GM15510 (cell line): Measurements from ENCODE around the gene ABCB9.

Source experiments
- POLR2A ChIP-seq: IDR thresholded peaks from 3 replicates; pipeline ENCODE4 v1.6.1; 2011; ENCODE audit warnings: borderline replicate concordance; ENCODE audit not compliant: insufficient read length; ENCODE audit errors: extremely low read depth

Gene ABCB9

DNA sequence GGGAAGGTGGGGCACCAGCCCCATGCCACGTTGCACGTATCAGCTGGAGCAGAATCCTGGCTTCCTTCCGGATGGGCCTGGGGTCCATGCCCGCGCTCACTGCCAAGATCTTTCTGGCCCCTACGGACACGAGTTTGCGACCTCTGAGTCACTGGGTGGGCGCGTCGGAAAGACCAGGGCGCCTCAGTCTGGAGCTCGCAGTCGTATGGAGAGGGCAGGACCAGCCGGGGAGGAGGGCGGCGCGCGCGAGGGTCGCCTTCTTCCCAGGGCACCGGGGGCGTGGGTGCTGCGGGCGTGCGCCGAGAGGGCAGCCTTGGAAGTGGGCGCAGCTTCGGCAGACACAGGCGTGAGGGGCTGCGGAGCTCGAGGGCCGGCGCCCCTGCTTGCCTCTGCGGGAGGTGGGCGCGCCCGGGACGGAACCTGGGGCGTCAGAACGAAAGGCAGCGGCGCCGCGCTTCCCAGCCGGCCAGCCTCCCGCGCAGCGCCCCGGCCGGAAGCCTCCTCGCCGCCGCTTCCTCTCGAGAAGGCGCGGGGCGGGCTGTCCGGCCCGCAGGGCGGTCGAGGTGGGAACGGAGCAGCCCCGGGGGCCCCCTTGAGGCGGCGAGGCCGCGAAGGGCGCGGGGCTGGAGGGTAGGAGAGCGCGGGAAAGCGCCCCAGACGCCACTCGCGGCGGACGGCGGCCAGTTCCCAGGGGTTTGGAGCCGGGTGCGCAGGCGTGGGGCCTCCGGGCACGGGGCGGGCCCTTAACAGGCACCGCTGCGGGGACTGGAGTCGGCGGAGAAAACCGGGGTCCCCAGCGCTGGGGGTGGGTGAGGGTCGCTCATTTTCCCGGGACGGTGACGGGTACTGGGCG lies 14.1 kb upstream of the ABCB9 start, which contains the start of gene ARL6IP4:
ARL6IP4 (plus strand) TSS at position 499 of the 853 bp plus-strand sequence. CDS start 459 bp downstream, outside the sequence.
- peak; percentile 82 for TF ChIP-seq POLR2A

DNA sequence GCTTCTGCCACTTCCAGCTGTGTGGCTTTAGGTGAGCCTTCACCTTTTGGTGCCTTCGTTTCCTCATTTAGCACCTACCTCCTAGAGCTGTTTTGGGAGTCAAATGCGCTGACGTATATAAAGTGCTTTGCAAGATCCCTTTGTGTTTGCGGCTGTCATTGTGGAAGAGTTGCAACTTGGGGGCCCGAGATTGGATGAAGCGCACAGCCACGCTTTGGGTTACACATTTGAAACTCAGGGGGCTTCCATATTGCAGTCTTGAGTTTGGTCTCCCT lies 13.6 kb upstream of the ABCB9 start:
- TF ChIP-seq POLR2A, result no peak

DNA sequence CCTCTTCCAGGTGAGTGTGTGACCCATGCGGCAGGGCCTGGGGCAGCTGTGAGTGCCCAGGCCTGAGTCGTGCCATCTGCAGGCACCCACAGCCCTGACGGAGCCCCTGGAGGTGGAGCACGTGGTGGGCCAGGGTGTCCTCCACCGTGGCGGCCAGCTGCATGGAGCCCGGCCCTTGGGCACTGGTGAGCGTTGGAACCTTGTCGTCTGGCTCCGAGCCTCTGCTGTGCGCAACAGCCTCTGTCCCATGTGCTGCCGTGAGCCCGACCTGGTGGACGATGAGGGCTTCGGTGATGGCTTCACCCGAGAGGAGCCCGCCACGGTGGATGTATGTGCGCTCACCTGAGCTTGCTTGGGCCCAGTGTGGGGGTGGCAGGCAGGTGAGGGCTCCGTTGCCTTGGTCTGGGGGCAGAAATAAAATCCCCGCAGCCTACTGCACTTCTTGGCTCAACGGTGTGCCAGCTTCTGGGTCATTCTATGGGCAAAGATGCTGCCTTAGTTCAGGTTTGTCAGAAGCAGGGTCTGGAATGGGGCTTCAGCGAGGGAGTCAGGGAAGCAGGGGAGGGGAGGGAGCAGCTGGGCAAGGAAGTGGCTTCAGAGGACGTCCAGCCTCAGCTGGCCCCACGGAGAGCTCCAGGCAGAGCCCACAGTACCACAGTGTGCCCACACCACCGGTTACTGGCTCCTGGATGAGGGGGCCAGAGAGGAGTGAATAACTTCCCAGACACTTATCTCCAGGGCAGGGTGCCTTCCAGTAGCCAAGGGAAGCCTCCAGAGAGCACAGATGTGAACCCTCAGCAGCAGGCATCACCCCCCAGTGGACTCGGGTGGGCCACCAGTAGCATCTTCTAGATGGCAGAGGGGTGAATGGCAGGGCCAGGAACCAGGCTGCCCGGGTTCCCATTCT lies 13.0 kb upstream of the ABCB9 start:
- TF ChIP-seq POLR2A, result no peak

DNA sequence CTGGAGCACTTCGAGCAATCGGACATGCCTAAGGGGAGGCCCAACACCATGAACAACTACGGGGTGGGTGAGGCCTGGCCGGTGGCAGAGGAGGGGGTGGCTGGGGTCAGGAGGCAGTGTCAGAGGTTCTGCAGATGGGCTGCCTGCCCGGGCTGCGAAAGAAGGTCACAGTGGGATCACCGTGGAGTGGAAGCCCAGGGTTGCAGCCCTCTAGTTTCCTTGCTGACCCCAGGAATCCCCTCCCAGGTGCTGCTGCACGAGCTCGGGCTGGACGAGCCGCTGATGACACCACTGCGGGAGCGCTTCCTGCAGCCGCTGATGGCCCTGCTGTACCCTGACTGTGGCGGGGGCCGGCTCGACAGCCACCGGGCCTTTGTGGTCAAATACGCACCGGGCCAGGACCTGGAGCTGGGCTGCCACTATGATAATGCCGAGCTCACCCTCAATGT lies 12.3 kb upstream of the ABCB9 start:
- TF ChIP-seq POLR2A, result no peak

DNA sequence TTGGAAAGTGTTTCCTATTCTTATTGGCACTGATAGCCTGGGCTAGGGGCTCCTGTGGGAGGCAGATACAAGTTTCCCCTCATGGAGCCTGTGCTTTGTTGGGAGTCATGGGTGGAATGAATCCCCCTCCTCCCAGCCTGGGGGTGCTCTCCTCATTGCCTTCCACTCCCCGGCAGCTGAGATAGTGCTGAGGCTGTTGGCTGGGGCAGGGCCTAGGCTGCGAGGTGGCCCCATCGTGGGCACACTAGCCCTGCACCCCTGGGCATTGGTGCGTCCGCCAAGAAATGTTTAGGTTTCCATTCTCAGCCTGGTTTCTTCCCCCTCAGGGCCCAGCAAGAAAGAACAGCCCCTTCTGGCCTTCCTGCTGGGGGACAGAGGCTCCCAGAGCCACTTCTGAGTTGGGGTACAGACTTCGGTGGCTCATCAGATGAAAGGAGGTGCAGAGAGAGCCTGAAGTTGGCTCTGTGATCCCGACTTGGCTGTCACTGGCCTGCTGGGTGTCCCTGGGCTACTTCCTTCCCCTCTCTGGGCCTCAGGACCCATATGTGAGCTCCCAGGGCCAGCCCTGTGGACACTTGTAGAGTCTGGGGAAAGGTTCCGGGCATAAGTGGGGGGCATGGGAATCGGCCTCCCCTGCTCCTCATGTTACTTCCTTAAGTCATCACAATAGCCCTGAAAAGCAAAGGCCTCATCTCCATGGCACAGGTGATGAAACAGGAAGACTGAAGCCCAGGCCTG lies 11.6 kb upstream of the ABCB9 start:
- no peak for TF ChIP-seq POLR2A

DNA sequence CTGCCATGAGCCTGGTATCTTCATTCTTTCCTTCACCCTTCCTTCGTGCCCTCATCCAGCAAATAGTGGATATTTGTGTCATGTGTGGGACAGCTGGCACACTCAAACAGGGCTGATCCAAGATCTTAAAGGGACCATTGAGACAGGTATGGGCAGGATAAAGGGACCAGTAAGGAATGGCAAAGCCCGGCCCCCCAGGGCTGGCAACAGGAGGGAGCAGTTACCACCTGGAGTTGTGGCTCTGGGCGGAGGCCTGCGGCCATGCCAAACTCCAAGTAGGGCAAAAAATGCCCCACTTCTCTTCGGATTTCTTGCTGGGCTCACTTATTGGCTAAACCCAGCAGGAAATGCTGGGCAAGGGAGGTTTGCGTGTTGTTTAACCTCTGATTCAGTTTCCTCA lies 10.9 kb upstream of the ABCB9 start:
- no peak for TF ChIP-seq POLR2A

DNA sequence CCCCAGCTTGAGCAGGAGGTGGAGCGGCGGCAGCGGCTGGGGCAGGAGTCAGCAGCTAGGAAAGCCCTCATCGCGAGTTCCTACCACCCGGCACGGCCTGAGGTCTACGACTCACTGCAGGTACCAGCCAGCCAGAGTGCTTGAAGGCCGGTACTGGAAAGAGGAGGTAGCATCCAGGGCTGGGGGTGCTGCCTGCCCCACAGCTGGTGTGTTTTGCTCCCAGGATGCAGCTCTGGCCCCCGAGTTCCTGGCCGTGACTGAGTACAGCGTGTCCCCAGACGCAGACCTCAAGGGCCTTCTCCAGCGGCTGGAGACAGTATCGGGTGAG lies 10.3 kb upstream of the ABCB9 start:
- TF ChIP-seq POLR2A, result no peak

DNA sequence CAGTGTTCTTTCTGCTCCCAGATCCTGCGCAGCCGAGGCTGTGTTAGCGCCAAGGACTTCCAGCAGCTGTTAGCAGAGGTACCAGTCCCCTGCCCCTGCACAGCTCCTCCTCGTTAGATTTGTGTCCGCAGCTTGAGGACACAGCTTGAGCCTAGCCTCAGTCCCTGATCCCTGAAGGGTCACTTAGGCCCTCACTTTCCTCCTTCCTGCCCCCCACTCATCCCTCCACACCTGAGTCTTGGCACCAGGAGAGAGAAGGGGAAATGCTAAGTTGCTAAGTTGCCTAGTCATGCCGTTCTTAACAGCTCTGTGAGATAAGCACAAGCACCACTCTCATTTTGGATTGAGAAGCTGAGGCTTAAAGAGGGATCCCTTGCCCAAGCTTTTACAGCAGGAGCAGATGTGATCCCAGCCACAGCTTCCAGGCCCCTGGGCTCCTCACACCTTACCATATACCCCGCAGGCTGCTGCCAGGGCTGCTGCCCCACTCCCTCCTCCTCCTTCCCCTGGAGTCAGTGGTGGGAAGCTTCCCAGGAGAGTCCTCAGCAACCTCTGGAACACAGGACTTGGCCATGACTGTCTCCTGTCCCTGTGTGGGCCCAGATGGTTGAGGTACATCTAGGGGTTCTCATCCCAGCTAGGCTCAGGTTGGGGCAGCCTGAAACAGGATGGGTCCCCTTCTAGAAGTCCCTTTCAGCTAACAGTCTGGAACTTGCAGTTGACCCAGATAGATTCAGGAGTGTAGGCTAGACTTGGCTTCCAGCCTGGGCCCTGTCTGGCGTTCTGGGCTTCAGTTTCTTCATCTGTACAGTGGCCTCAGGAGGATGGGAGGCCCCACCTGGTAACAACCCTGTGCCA lies 9.8 kb upstream of the ABCB9 start:
- no peak for TF ChIP-seq POLR2A

DNA sequence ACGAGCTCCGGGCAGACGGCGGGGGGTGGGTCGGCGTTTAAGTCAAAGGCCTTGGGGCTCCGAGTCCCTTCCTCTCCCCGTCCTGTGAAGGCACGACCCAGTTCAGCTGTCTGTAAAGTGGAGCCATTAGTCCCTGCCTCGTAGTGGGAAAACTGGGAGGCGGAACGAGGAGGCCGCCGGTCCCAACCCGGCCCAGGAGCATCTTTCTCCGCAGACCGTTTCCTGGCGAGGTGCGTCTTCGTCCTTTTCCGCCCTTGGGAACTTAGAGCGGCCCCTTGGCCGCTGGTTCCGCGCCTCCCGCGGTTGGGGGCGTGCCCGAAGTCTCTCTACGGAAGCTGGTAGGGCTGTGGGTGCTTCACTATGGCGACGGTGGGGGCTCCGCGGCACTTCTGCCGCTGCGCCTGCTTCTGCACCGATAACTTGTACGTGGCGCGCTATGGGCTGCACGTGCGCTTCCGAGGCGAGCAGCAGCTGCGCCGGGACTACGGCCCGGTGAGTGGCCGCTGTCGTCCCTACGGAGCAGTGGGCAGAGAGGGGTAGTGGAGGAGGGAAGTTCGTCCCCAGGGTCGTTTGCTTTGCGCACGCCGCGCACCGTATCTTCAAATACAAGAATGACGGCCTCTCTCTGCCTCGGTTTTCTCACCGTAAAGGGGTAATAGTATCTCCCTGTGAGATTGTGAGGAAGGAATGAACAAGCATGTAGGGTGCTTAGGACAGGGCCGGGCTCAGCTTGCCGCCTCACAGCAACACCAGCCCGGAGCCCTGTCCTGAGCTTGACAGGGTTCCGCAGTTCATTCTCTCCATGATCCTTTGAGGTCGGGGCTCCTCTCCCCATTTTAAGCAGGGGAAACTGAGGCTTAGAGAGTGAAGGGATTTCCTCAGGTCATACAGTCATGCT lies 8.9 kb upstream of the ABCB9 start, which contains the start of gene OGFOD2:
OGFOD2 (plus strand) TSS at position 353 of the 898 bp plus-strand sequence; CDS start at position 361, 8 bp downstream.
- TF ChIP-seq POLR2A, result peak; percentile 63

DNA sequence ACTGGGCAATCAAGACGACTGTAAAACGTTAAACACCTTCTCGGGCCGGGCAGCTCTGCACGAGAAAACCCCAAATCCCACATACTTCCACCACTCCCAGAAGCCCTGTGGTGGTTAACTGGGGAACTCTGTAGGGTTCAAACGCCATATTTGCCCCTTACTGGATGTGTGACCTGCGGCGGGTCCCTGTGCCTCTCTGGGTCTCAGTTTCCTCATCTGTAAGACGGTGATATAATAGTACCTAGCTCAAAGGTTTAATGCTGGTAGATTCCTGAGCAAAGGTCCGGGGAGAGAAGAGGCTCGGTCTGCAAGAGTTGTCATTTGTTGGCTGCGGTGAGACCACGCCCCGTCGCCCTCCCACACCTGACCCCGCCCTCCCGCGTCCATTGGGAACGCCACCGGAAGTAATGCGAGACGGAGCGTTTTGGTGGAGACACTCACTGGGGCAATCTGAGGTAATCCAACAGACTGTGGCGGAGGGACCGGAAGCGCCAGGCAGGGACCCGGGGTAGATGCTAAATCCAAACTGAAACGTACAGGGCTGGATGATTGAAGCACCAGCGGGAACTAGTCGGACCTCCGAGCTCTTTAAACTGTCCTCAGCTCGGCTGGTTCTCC lies 8.1 kb upstream of the ABCB9 start:
- TF ChIP-seq POLR2A, result peak; percentile 47

DNA sequence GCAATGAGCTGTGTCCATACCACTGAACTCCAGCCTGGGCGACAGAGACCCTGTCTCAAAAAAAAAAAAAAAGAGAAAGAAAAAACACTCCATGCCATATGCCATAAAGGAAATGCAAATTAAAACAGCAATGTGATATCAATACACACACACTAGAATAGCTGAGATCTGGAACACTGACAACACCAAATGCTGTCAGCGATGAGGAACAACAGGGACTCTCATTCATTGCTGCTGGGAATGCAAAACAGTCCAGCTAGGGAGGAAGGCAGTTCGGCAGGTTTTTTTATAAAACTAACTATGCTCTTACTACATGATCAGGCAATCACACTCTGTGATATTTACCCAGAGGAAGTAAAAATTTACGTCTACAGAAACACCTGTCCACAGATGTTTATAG lies 3.4 kb upstream of the ABCB9 start:
- TF ChIP-seq POLR2A, result no peak

DNA sequence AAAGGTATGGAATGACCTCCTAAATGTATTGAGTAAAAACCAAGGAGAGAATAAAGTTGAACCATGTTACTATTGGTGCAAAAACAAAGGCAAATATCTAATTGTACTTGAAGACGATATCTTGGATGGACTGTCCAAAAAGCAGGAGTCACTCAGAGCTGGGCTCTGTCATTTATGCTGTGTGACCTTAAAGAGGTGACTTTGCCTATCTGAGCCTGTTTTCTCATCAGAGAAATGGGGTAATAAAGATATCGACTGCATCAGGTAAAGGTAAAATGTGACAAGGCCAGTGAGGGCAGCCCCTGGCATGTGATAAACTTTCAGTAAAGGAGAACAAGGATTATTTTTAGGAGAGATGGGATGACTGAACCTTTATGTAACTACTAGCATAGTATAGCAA lies 1.8 kb upstream of the ABCB9 start:
- TF ChIP-seq POLR2A, result no peak
